ENCODE measurements around the gene TMEM239.

Gene TMEM239

GRCh38 chr20:2815242-2815900 is 793 bp upstream of the TMEM239 start:
- H3K27me3 ChIP-seq (replicated peaks; ENCODE audit: control insufficient read depth, insufficient read depth, low read length) = no peaks in the 10 kb centered on the region
- H3K36me3 ChIP-seq (ENCODE audit: control insufficient read depth, insufficient read depth, low read length) = no peaks in the 10 kb centered on the region
- H3K4me3 ChIP-seq (replicated peaks; ENCODE audit: low read depth, low read length) = no peak overlapping the region
- no peak for TF ChIP-seq CTCF (IDR thresholded peaks at IDR 0.05; ENCODE audit: insufficient read depth, low read length, poor library complexity, severe bottlenecking)
- no peak for DNase-seq (ENCODE audit: extremely low read depth, insufficient read length)

GRCh38 chr20:2816583-2817340 is 598 bp downstream of the TMEM239 start:
- peak; percentile 23 for TF ChIP-seq CTCF (IDR thresholded peaks at IDR 0.05; ENCODE audit: insufficient read depth, low read length, poor library complexity, severe bottlenecking)
- H3K36me3 ChIP-seq (ENCODE audit: control insufficient read depth, insufficient read depth, low read length) = no peaks in the 10 kb centered on the region
- H3K27me3 ChIP-seq (replicated peaks; ENCODE audit: control insufficient read depth, insufficient read depth, low read length) = no peaks in the 10 kb centered on the region
- no peak for DNase-seq (ENCODE audit: extremely low read depth, insufficient read length)
- no peak overlapping the region for H3K4me3 ChIP-seq (replicated peaks; ENCODE audit: low read depth, low read length)

- DNase-seq (ENCODE audit: extremely low read depth, insufficient read length) = no peak
- Histone ChIP-seq H3K27me3 (replicated peaks; ENCODE audit: control insufficient read depth, insufficient read depth, low read length) (no peaks in the 10 kb centered on the region), H3K36me3 (ENCODE audit: control insufficient read depth, insufficient read depth, low read length) (no peaks in the 10 kb centered on the region), H3K4me3 (replicated peaks; ENCODE audit: low read depth, low read length) (no peak overlapping the region)
- no peak for TF ChIP-seq CTCF (IDR thresholded peaks at IDR 0.05; ENCODE audit: insufficient read depth, low read length, poor library complexity, severe bottlenecking)
These were observed 1.2 kb downstream of the TMEM239 start for GRCh38 chr20:2817341-2817726.

- no peak overlapping the region for H3K4me3 ChIP-seq (replicated peaks; ENCODE audit: low read depth, low read length)
- TF ChIP-seq CTCF (IDR thresholded peaks at IDR 0.05; ENCODE audit: insufficient read depth, low read length, poor library complexity, severe bottlenecking) = no peak
- H3K27me3 ChIP-seq (replicated peaks; ENCODE audit: control insufficient read depth, insufficient read depth, low read length) = no peaks in the 10 kb centered on the region
- no peaks in the 10 kb centered on the region for H3K36me3 ChIP-seq (ENCODE audit: control insufficient read depth, insufficient read depth, low read length)
- DNase-seq (ENCODE audit: extremely low read depth, insufficient read length) = no peak
These were observed 1.9 kb downstream of the TMEM239 start for GRCh38 chr20:2817891-2818595.

GRCh38 chr20:2820084-2820895 is 4.1 kb downstream of the TMEM239 start:
- no peaks in the 10 kb centered on the region for H3K36me3 ChIP-seq (ENCODE audit: control insufficient read depth, insufficient read depth, low read length)
- H3K27me3 ChIP-seq (replicated peaks; ENCODE audit: control insufficient read depth, insufficient read depth, low read length) = no peaks in the 10 kb centered on the region
- H3K4me3 ChIP-seq (replicated peaks; ENCODE audit: low read depth, low read length) = no peak overlapping the region
- TF ChIP-seq CTCF (IDR thresholded peaks at IDR 0.05; ENCODE audit: insufficient read depth, low read length, poor library complexity, severe bottlenecking) = no peak
- DNase-seq (ENCODE audit: extremely low read depth, insufficient read length) = no peak
